Measurements from ENCODE around the gene C11orf54. TPM values are rescaled to one million over a fixed set of nuclear protein-coding genes. Genes with fewer than 3 reads are reported as not detected.

The C11orf54 gene
- total RNA-seq, 2 donors from 2014 or later, result 37.1 to 59.4 TPM

- TF ChIP-seq, protein P1, sequence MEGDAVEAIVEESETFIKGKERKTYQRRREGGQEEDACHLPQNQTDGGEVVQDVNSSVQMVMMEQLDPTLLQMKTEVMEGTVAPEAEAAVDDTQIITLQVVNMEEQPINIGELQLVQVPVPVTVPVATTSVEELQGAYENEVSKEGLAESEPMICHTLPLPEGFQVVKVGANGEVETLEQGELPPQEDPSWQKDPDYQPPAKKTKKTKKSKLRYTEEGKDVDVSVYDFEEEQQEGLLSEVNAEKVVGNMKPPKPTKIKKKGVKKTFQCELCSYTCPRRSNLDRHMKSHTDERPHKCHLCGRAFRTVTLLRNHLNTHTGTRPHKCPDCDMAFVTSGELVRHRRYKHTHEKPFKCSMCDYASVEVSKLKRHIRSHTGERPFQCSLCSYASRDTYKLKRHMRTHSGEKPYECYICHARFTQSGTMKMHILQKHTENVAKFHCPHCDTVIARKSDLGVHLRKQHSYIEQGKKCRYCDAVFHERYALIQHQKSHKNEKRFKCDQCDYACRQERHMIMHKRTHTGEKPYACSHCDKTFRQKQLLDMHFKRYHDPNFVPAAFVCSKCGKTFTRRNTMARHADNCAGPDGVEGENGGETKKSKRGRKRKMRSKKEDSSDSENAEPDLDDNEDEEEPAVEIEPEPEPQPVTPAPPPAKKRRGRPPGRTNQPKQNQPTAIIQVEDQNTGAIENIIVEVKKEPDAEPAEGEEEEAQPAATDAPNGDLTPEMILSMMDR (IDR thresholded peaks at IDR 0.05), result no peak
- Histone ChIP-seq H3K27ac (no peak overlapping the region), H3K27me3 (no peaks in the 10 kb centered on the region), H3K9ac (ENCODE audit: low read depth in 2 of 2, low read length in 2 of 2) (no peak overlapping the region), H3K4me3 (no peak overlapping the region), H3K4me1 (peaks cover under 1% of the 10 kb centered on the region), H3K36me3 (peaks cover 17% of the 10 kb centered on the region), H3K9me3 (no peaks in the 10 kb centered on the region)
- intact Hi-C loops (cut with DNase I), result no loop called here
- no peak for DNase-seq
These were observed 12.7 kb upstream of the C11orf54 start for GRCh38 chr11:93728792-93729128.

DNA sequence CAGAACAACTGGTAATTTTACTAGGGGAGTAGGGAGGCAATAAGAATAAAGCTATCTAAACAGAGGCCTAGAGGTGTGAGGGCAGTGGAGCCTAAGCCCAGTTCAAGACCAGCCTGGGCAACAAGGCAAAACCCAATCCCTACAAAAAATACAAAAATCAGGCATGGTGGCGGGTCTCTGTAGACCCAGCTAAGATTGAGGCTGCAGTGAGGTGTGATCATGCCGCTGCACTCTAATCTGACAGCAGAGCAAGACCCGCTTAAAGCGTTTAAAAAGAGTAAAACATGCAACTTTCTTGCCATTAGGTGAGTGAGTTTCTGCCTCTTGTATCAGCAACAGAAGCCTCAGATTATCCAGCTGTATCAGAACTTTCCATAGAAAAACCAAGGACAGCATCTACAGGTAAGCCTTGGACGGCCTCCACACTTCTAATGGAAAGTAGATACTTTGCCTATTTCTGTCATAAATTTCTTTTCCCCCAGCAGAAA is 12.3 kb upstream of the C11orf54 start:
- no peak overlapping the region for H3K9ac ChIP-seq (ENCODE audit: low read depth in 2 of 2, low read length in 2 of 2)
- no peaks in the 10 kb centered on the region for H3K27me3 ChIP-seq
- DNase-seq, result no peak
- no peak overlapping the region for H3K27ac ChIP-seq
- peaks cover 17% of the 10 kb centered on the region for H3K36me3 ChIP-seq
- intact Hi-C loops (cut with DNase I), result no loop called here
- H3K4me3 ChIP-seq, result no peak overlapping the region
- H3K9me3 ChIP-seq, result no peaks in the 10 kb centered on the region
- peaks cover 4% of the 10 kb centered on the region for H3K4me1 ChIP-seq
- TF ChIP-seq, protein P1 (IDR thresholded peaks at IDR 0.05), result no peak

- no peak for DNase-seq
- intact Hi-C loops (cut with DNase I), result no loop called here
- no peak overlapping the region for H3K27ac ChIP-seq
These were observed 11.1 kb upstream of the C11orf54 start for GRCh38 chr11:93730108-93731107.

GRCh38 chr11:93732237-93732892 is 9.1 kb upstream of the C11orf54 start:
- Histone ChIP-seq H3K36me3 (peaks cover 25% of the 10 kb centered on the region), H3K27ac (no peak overlapping the region), H3K27me3 (no peaks in the 10 kb centered on the region), H3K4me1 (peaks cover 8% of the 10 kb centered on the region), H3K4me3 (no peak overlapping the region), H3K9me3 (no peaks in the 10 kb centered on the region), H3K9ac (ENCODE audit: low read depth in 2 of 2, low read length in 2 of 2) (no peak overlapping the region)
- no peak for DNase-seq
- TF ChIP-seq, protein P1 (IDR thresholded peaks at IDR 0.05), result no peak
- intact Hi-C loops (cut with DNase I), result no loop called here

More at GRCh38 chr11:93730108-93731107, 11.1 kb upstream of the C11orf54 start:
- TF ChIP-seq, protein P1 (IDR thresholded peaks at IDR 0.05), result no peak
- Histone ChIP-seq H3K36me3 (peaks cover 17% of the 10 kb centered on the region), H3K9me3 (no peaks in the 10 kb centered on the region), H3K4me1 (peaks cover 4% of the 10 kb centered on the region), H3K27me3 (no peaks in the 10 kb centered on the region), H3K4me3 (no peak overlapping the region), H3K9ac (ENCODE audit: low read depth in 2 of 2, low read length in 2 of 2) (no peak overlapping the region)

- peaks cover 19% of the 10 kb centered on the region for H3K4me1 ChIP-seq
- no peak overlapping the region for H3K27ac ChIP-seq
- intact Hi-C loops (cut with DNase I), result no loop called here
- TF ChIP-seq, protein P1 (IDR thresholded peaks at IDR 0.05), result no peak
- H3K36me3 ChIP-seq, result peaks cover 31% of the 10 kb centered on the region
- DNase-seq, result no peak
- H3K9me3 ChIP-seq, result no peaks in the 10 kb centered on the region
- no peak overlapping the region for H3K4me3 ChIP-seq
- H3K27me3 ChIP-seq, result no peaks in the 10 kb centered on the region
- no peak overlapping the region for H3K9ac ChIP-seq (ENCODE audit: low read depth in 2 of 2, low read length in 2 of 2)
These were observed 8.0 kb upstream of the C11orf54 start for GRCh38 chr11:93733474-93733873.
